Uterus (tissue), 4 donors: ENCODE results near the gene TPM1. TPM values are rescaled to one million over a fixed set of nuclear protein-coding genes. Genes with fewer than 3 reads are reported as not detected.

Source experiments
- DNase-seq, 2 donors: peaks; one replicate each; pipeline ENCODE4 v3.0.0-alpha.2; 2019 to 2020
- H3K27ac ChIP-seq, 2 donors: fragments of 200-600 bp; sonication (generic); 1 replicate in 1 of 2; 2 replicates in 1 of 2; pipeline ENCODE4 v1.5.1; 2016 to 2018
- H3K27me3 ChIP-seq, 2 donors: fragments of 200-600 bp; sonication (generic); one replicate each; pipeline ENCODE4 v1.5.1; 2018 to 2019; ENCODE audit warnings: control low read depth in 1 of 2
- H3K36me3 ChIP-seq, 2 donors: fragments of 200-600 bp; sonication (generic); one replicate each; pipeline ENCODE4 v1.5.1; 2019; ENCODE audit warnings: control low read depth in 1 of 2
- H3K4me1 ChIP-seq, 2 donors: fragments of 200-600 bp; sonication (generic); one replicate each; pipeline ENCODE4 v1.5.1; 2018 to 2019; ENCODE audit warnings: control low read depth in 1 of 2
- H3K4me3 ChIP-seq, 2 donors: fragments of 200-600 bp; sonication (generic); 1 replicate in 1 of 2; 2 replicates in 1 of 2; pipeline ENCODE4 v1.5.1; 2018 to 2019; ENCODE audit warnings: mild to moderate bottlenecking in 1 of 2
- H3K9me3 ChIP-seq, 2 donors: fragments of 200-600 bp; sonication (generic); one replicate each; pipeline ENCODE4 v1.5.1; 2019; ENCODE audit warnings: control low read depth in 1 of 2
- POLR2A ChIP-seq, 2 donors: fragments of 450-650 bp; IDR thresholded peaks; one replicate each; pipeline ENCODE4 v1.6.1; 2016; ENCODE audit warnings: antibody characterized with exemption in 2 of 2, mild to moderate bottlenecking in 1 of 2, moderate library complexity in 1 of 2
- intact Hi-C: fragments of 100-400 bp; cut with DNase I; formaldehyde crosslinking; loops from one replicate; pipeline ENCODE4 v1.15.1; 2023; ENCODE audit warnings: low total_unique reads
- total RNA-seq, 4 donors: library from RNA; depleted of rRNA in 3 of 4; stranded (reverse); fragments of >200 nt in 3 of 4; gene quantifications; one replicate each; pipeline versions ENCODE4 v1.1.0 to v1.2.4, GENCODE V29; 2014 to 2023
- TF ChIP-seq, protein P1 (sequence below), 4 experiments: fragments of 200-600 bp in 2 of 4; fragments of 450-650 bp in 2 of 4; sonication (generic) in 2 of 4; IDR thresholded peaks; one replicate each; pipeline ENCODE4 v1.5.1; 2016 to 2019; ENCODE audit warnings: antibody characterized with exemption in 4 of 4, mild to moderate bottlenecking in 2 of 4, moderate library complexity in 1 of 4
- donor health status: DM: yes; HTN: yes; CAD: no.

Gene TPM1
- total RNA-seq, 4 donors from 2014 or later, result 622 to 1,998 (median 1,003) TPM

DNA sequence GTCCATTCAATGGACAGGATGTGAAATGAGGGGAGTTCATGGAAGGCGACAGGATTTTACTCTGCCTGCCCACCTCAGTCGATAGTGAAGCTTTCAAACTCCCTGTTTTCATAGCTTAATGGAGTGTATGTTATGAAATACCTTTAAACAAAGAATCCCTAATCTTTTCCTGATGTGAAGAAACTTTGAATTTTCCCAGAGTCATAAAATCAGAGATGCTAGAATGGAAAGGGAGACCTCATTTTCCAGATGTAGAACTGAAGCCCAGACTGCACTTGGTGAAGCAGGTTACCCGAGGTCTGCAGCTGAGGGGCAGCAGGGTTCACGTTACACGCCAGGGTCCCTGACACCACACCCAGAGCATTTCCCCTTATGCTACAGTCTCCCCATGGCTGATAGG is 44.4 kb downstream of the TPM1 start:
- peak overlapping the region; percentile 10 to 60 for H3K27ac ChIP-seq
- H3K4me3 ChIP-seq, result no peak overlapping the region
- intact Hi-C loops, result no loop called here
- H3K36me3 ChIP-seq, result no peaks in the 10 kb centered on the region
- no peaks in the 10 kb centered on the region for H3K9me3 ChIP-seq
- peaks cover 0 to 5% of the 10 kb centered on the region in 2 donors for H3K4me1 ChIP-seq
- TF ChIP-seq POLR2A (IDR thresholded peaks at IDR 0.05), result no peak
- TF ChIP-seq, protein P1, sequence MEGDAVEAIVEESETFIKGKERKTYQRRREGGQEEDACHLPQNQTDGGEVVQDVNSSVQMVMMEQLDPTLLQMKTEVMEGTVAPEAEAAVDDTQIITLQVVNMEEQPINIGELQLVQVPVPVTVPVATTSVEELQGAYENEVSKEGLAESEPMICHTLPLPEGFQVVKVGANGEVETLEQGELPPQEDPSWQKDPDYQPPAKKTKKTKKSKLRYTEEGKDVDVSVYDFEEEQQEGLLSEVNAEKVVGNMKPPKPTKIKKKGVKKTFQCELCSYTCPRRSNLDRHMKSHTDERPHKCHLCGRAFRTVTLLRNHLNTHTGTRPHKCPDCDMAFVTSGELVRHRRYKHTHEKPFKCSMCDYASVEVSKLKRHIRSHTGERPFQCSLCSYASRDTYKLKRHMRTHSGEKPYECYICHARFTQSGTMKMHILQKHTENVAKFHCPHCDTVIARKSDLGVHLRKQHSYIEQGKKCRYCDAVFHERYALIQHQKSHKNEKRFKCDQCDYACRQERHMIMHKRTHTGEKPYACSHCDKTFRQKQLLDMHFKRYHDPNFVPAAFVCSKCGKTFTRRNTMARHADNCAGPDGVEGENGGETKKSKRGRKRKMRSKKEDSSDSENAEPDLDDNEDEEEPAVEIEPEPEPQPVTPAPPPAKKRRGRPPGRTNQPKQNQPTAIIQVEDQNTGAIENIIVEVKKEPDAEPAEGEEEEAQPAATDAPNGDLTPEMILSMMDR (IDR thresholded peaks at IDR 0.05), result no peak
- DNase-seq, result no peak
- H3K27me3 ChIP-seq, result no peaks in the 10 kb centered on the region

DNA sequence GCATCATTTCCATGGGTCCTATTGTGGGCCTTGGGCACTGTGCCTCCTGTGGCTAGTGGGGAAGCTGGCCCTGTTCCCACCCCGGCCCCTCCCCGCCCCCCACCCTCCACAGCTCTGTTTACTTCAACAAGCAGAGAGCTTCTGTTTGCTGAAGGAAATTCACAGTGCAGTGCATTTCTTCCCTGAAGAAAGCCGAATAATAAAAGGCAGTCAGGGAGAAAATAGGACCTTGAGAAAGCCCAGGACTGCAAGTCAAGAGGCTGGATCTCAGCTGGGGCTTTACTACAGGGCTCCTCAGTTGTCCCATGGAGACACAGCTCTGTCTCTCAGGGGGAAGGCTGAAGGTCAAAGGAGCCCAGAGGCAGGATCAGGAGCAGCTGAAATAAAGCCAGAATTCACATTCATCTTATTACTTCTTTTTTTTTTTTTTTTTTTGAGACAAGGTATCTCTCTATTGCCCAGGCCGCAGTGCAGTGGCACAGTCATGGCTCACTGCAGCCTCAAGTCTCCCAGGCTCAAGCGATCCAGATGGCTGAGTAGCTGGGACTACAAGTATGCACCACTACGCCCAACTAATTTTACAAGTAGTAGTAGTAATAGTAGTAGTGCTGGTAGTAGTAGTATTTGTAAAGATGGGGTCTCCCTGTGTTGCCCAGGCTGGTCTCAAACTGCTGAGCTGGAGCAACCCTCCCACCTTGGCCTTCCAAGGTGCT is 46.1 kb downstream of the TPM1 start:
- peak overlapping the region; percentile 78 to 80 for H3K27ac ChIP-seq
- DNase-seq, result no peak
- intact Hi-C loops, result no loop called here
- no peak for TF ChIP-seq POLR2A (IDR thresholded peaks at IDR 0.05)
- TF ChIP-seq, protein P1 (IDR thresholded peaks at IDR 0.05), result no peak
- no peaks in the 10 kb centered on the region for H3K27me3 ChIP-seq
- H3K4me3 ChIP-seq, result no peak overlapping the region
- no peaks in the 10 kb centered on the region for H3K36me3 ChIP-seq
- H3K4me1 ChIP-seq, result no peaks in the 10 kb centered on the region
- no peaks in the 10 kb centered on the region for H3K9me3 ChIP-seq

DNA sequence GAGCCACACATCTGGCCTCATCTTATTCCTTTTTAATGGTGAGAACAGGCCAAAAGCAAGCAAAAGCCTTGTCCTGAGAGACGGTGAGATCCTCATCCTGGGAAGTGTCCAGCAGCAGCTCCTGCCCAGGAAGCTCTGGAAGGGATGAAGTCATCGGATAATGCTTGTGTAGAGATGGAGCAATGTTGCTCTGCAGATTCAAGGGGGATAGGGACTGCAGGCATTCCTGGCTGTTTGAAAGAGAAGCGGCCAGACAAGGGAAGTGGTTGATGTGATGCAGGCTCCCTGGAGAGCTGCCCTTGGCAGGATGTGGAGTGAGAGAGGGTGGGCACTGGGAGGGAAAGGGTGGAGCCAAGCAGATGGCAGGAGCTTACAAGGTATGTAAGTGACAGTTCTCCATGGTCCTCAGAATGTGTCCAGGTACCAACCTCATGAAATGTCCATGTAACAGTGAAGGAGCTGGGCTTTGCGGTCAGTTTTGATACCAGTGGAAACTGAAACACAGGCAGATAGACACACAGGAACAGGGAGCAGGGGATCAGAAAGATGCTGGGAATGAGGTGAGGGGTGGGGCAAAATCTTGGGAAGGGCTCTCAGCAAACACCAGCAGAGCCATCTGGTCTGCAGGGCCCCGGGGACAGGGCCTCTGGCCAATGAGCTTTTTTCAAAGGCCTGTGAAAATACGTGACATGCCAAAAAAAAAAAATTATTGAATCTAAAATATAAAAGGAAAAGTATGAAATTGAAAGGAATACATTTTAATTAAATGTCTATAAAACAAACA is 46.9 kb downstream of the TPM1 start:
- H3K9me3 ChIP-seq, result no peaks in the 10 kb centered on the region
- H3K27me3 ChIP-seq, result no peaks in the 10 kb centered on the region
- H3K4me3 ChIP-seq, result no peak overlapping the region
- TF ChIP-seq POLR2A (IDR thresholded peaks at IDR 0.05), result peak in 1 of 2 donors; percentile 17
- TF ChIP-seq, protein P1 (IDR thresholded peaks at IDR 0.05), result no peak
- intact Hi-C loops, result loop anchor here (5.0 kb wide), 2 partner anchors 42 to 242 kb away; no protein-coding TSS in a partner anchor
- H3K36me3 ChIP-seq, result no peaks in the 10 kb centered on the region
- peak overlapping the region; percentile 78 to 80 for H3K27ac ChIP-seq
- peak; percentile 74 to 82 for DNase-seq
- no peaks in the 10 kb centered on the region for H3K4me1 ChIP-seq

DNA sequence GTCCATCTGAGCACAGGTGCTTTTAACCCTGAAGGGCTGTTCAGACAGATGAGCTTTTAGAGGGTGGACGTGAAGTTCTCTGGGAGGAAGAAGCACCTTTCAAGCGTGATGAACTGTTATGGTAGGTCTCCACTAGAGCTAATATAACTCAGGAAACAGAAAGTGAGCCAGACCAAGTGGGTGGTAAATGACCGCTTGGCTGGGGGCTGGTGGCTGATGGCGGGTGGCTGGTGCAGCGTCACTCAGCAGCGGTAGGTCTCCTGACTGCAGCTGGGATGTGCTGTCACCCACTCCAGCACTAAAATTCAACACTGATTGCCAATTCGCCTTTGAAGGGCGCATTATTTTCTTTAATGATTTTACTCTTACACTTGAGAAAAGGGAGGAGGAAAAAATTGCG is 47.9 kb downstream of the TPM1 start:
- no peak for DNase-seq
- intact Hi-C loops, result loop anchor here (5.0 kb wide), 2 partner anchors 43 to 243 kb away; no protein-coding TSS in a partner anchor
- Histone ChIP-seq H3K9me3 (no peaks in the 10 kb centered on the region), H3K4me1 (no peaks in the 10 kb centered on the region), H3K27ac (peak overlapping the region in 1 of 2 donors; percentile 80), H3K27me3 (no peaks in the 10 kb centered on the region), H3K4me3 (no peak overlapping the region), H3K36me3 (no peaks in the 10 kb centered on the region)
- TF ChIP-seq, protein P1 (IDR thresholded peaks at IDR 0.05), result no peak
- no peak for TF ChIP-seq POLR2A (IDR thresholded peaks at IDR 0.05)

DNA sequence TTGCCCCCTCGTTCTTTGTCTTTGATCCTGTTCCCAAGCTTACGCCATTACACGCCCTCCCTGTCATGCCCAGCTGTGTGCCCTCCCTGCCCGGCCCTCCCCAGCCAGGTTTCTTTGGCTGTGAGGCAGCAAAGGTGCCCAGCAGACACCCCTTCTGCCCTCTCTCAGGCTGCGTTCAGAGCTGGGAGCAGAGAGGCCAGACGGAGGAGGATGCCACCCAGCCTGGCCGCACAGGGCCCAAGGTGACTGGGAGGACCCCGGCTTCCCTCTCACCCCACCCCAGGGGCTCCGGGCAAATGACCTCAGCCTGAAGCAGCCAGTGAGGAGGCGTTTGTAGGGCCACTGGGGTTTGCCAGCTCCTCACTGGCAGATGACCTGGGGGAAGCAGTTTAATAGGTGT is 48.3 kb downstream of the TPM1 start:
- Histone ChIP-seq H3K36me3 (no peaks in the 10 kb centered on the region), H3K9me3 (no peaks in the 10 kb centered on the region), H3K27ac (peak overlapping the region in 1 of 2 donors; percentile 80), H3K4me3 (no peak overlapping the region), H3K4me1 (no peaks in the 10 kb centered on the region), H3K27me3 (no peaks in the 10 kb centered on the region)
- no peak for DNase-seq
- intact Hi-C loops, result loop anchor here (5.0 kb wide), 2 partner anchors 44 to 244 kb away; no protein-coding TSS in a partner anchor
- no peak for TF ChIP-seq POLR2A (IDR thresholded peaks at IDR 0.05)
- TF ChIP-seq, protein P1 (IDR thresholded peaks at IDR 0.05), result no peak
